Endothelial cell of umbilical vein (primary cell): ENCODE data around the gene ACTL7A. TPM values are rescaled to one million over a fixed set of nuclear protein-coding genes. Genes with fewer than 3 reads are reported as not detected.

ENCODE experiments used
- Bru-seq: library from RNA; stranded (reverse); fragments of 400-500 nt; gene quantifications from one replicate; lab custom pipeline; 2021; lab: Mats Ljungman, UMichigan
- BruChase-seq, 2 experiments: library from RNA; stranded (reverse); fragments of 400-500 nt; gene quantifications; one replicate each; lab custom pipeline; 2021; lab: Mats Ljungman, UMichigan
- BruUV-seq: library from RNA; stranded (reverse); fragments of 400-500 nt; replicated peaks from 2 replicates; lab custom pipeline; 2021; lab: Mats Ljungman, UMichigan
- CTCF ChIA-PET: fragments of 300-600, 350-600 bp; sonication (Branson Sonifier 250); formaldehyde crosslinking; loops from one replicate; lab custom pipeline; 2021; ENCODE audit warnings: antibody characterized with exemption, inconsistent platforms; lab: Charles Lee
- POLR2A ChIA-PET: fragments of 300-600, 350-600 bp; sonication (Branson Sonifier 250); formaldehyde crosslinking; loops from one replicate; lab custom pipeline; 2021; ENCODE audit warnings: antibody characterized with exemption, inconsistent platforms; lab: Charles Lee
- DNase-seq: peaks from one replicate; pipeline ENCODE4 v3.0.0-alpha.2; 2011; ENCODE audit warnings: low read depth, low spot score
- FAIRE-seq: peaks from 2 replicates; lab custom pipeline; 2011; peaks lifted over from hg19 to GRCh38; lab: Jason Lieb, UNC
- H2AFZ ChIP-seq: 2 replicates; pipeline ENCODE4 v1.6.0; 2012; ENCODE audit warnings: low read depth, low read length, control low read depth, inconsistent platforms
- H3K27ac ChIP-seq: 2 replicates; pipeline ENCODE4 v1.5.1; 2011; ENCODE audit warnings: low read depth, mild to moderate bottlenecking, control low read depth, low read length, moderate library complexity; ENCODE audit not compliant: insufficient read depth
- H3K27me3 ChIP-seq, 2 experiments: 2 replicates each; pipeline versions ENCODE4 v1.6.0 to v1.6.1; 2011; ENCODE audit warnings: low read length in 2 of 2, mixed read lengths in 1 of 2; ENCODE audit not compliant: control insufficient read depth in 2 of 2, insufficient read depth in 2 of 2
- H3K36me3 ChIP-seq, 2 experiments: 2 replicates in 1 of 2; 3 replicates in 1 of 2; pipeline ENCODE4 v1.5.1; 2011; ENCODE audit warnings: low read length in 2 of 2, mild to moderate bottlenecking in 1 of 2, moderate library complexity in 1 of 2; ENCODE audit not compliant: control insufficient read depth in 2 of 2, insufficient read depth in 2 of 2; ENCODE audit errors: extremely low read depth in 1 of 2
- H3K4me1 ChIP-seq: 3 replicates; pipeline ENCODE4 v1.5.1; 2011; ENCODE audit warnings: mild to moderate bottlenecking, low read length; ENCODE audit not compliant: control insufficient read depth, insufficient read depth; ENCODE audit errors: extremely low read depth
- H3K4me2 ChIP-seq: 2 replicates; pipeline ENCODE4 v1.6.1; 2011; ENCODE audit warnings: low read length, control low read depth, mixed read lengths; ENCODE audit not compliant: insufficient read depth
- H3K4me3 ChIP-seq, 3 experiments: fragments of 200-600 bp in 1 of 3; sonication (generic), shearing (Covaris generic) in 1 of 3; replicated peaks in 1 of 3; 2 replicates each; pipeline ENCODE4 v1.5.1; 2011 to 2016; ENCODE audit warnings: control low read depth in 3 of 3, low read length in 3 of 3, mild to moderate bottlenecking in 2 of 3, inconsistent platforms in 1 of 3, low read depth in 1 of 3, moderate library complexity in 1 of 3; ENCODE audit not compliant: insufficient read depth in 1 of 3
- H3K79me2 ChIP-seq: 2 replicates; pipeline ENCODE4 v1.6.0; 2012; ENCODE audit warnings: low read length, inconsistent platforms; ENCODE audit not compliant: control insufficient read depth, insufficient read depth
- H3K9ac ChIP-seq: replicated peaks from 2 replicates; pipeline ENCODE3; 2011; ENCODE audit warnings: low read length, control low read depth; ENCODE audit not compliant: insufficient read depth; ENCODE audit errors: extremely low read depth
- H3K9me1 ChIP-seq: replicated peaks from 3 replicates; pipeline ENCODE4 v1.6.0; 2011; ENCODE audit warnings: mild to moderate bottlenecking, low read length; ENCODE audit not compliant: control insufficient read depth, insufficient read depth; ENCODE audit errors: extremely low read depth
- H3K9me3 ChIP-seq: replicated peaks from 2 replicates; pipeline ENCODE4 v1.5.1; 2012; ENCODE audit warnings: low read length, inconsistent platforms; ENCODE audit not compliant: control insufficient read depth, insufficient read depth
- H4K20me1 ChIP-seq: replicated peaks from 2 replicates; pipeline ENCODE3; 2011; ENCODE audit warnings: mild to moderate bottlenecking, low read length; ENCODE audit not compliant: control insufficient read depth, insufficient read depth; ENCODE audit errors: extremely low read depth
- CTCF ChIP-seq, 2 donors: IDR thresholded peaks; 1 replicate in 1 of 2; 2 replicates in 1 of 2; pipeline ENCODE4 v1.5.1; 2011; ENCODE audit warnings: low read length in 2 of 2, mild to moderate bottlenecking in 2 of 2, moderate library complexity in 2 of 2, control low read depth in 1 of 2, inconsistent platforms in 1 of 2, low read depth in 1 of 2; ENCODE audit not compliant: insufficient read depth in 1 of 2; ENCODE audit errors: extremely low read depth in 1 of 2
- EZH2 ChIP-seq: IDR thresholded peaks from 2 replicates; pipeline ENCODE4 v1.6.1; 2012; ENCODE audit warnings: borderline replicate concordance, low read depth, mild to moderate bottlenecking, moderate library complexity, low read length, inconsistent platforms; ENCODE audit not compliant: severe bottlenecking
- FOS ChIP-seq: IDR thresholded peaks from 2 replicates; pipeline ENCODE4 v1.6.1; 2011; ENCODE audit warnings: mild to moderate bottlenecking, low read length, moderate library complexity, borderline replicate concordance; ENCODE audit not compliant: insufficient read depth
- GATA2 ChIP-seq: IDR thresholded peaks from 2 replicates; pipeline ENCODE4 v1.7.0; 2011; ENCODE audit warnings: low read depth, mild to moderate bottlenecking, moderate library complexity, mixed read lengths, low read length; ENCODE audit not compliant: insufficient read length, insufficient read depth
- JUN ChIP-seq: IDR thresholded peaks from 2 replicates; pipeline ENCODE4 v1.6.1; 2011; ENCODE audit warnings: borderline replicate concordance, low read depth; ENCODE audit not compliant: insufficient read length, insufficient read depth
- MAX ChIP-seq: IDR thresholded peaks from 2 replicates; pipeline ENCODE4 v1.6.1; 2011; ENCODE audit not compliant: insufficient read depth, insufficient read length
- MYC ChIP-seq: IDR thresholded peaks from one replicate; pipeline ENCODE4 v1.6.1; 2011; ENCODE audit warnings: mild to moderate bottlenecking, low read depth, low read length
- POLR2A ChIP-seq: IDR thresholded peaks from 2 replicates; pipeline ENCODE4 v1.6.1; 2012; ENCODE audit warnings: low read depth, mild to moderate bottlenecking, control low read depth, low read length
- POLR2AphosphoS5 ChIP-seq: IDR thresholded peaks from 2 replicates; pipeline ENCODE4 v1.6.1; 2012; ENCODE audit warnings: low read depth, mild to moderate bottlenecking, control low read depth, low read length, moderate library complexity; ENCODE audit not compliant: insufficient read depth
- dilution Hi-C: fragments of 300-500 bp; cut with MboI; formaldehyde crosslinking; loops from one replicate; pipeline ENCODE4 v1.15.0; 2019; ENCODE audit warnings: low sequenced_read_pairs; ENCODE audit not compliant: extremely low pct_ligation_motif_present
- intact Hi-C: fragments of 100-400 bp; cut with micrococcal nuclease; formaldehyde crosslinking; loops from one replicate; pipeline ENCODE4 v1.10.0; 2022
- long read RNA-seq: library from polyadenylated mRNA; stranded (forward); transcript quantifications from one replicate; pipeline ENCODE4 v2.0.0, GENCODE V29; 2021
- polyA minus RNA-seq, 3 experiments: library from RNA; depleted of rRNA, polyadenylated mRNA; stranded (reverse); fragments of >200 nt; gene quantifications; 1 replicate in 1 of 3; 2 replicates in 2 of 3; pipeline ENCODE4 v1.2.3, GENCODE V29; 2011
- polyA plus RNA-seq, 4 experiments: library from polyadenylated mRNA; depleted of rRNA in 3 of 4; stranded (reverse) in 3 of 4; unstranded in 1 of 4; fragments of >200 nt; gene quantifications; 2 replicates each; pipeline versions ENCODE4 v1.2.1 to v1.2.3, GENCODE V29; 2011 to 2012; ENCODE audit warnings: missing spikeins in 1 of 4
- total RNA-seq: library from RNA; stranded (reverse); gene quantifications from 2 replicates; pipeline ENCODE4 v1.2.3, GENCODE V29; 2021

ACTL7A gene
- total RNA-seq (not detected in 2 replicates), polyA plus RNA-seq (not detected in 2 replicates), polyA minus RNA-seq (not detected in 2 replicates), Bru-seq, nascent RNA (not detected), BruChase-seq, experiment 1, labeled RNA remaining after a 6-hour chase (not detected), BruChase-seq, experiment 2, labeled RNA remaining after a 2-hour chase (not detected)
- not detected in 2 replicates for polyA plus RNA-seq (2011; cell fraction: cytosol; rRNA removed)
- polyA plus RNA-seq (2011; cell fraction: nucleus; rRNA removed), result not detected in 2 replicates
- not detected in 2 replicates for polyA plus RNA-seq (2012)
- not detected for polyA minus RNA-seq (2011; cell fraction: cytosol; rRNA and poly(A)+ RNA removed)
- polyA minus RNA-seq (2011; cell fraction: nucleus; rRNA and poly(A)+ RNA removed), result not detected in 2 replicates
- long read RNA-seq, result 0 reads

- Histone ChIP-seq H3K9me1 (no peaks in the 10 kb centered on the region), H3K4me1 (no peaks in the 10 kb centered on the region), H3K9me3 (no peaks in the 10 kb centered on the region), H2AFZ (no peak within 1 kb of the TSS), H3K36me3 (no peaks in the 10 kb centered on the region), H3K27me3 (no peaks in the 10 kb centered on the region), H4K20me1 (no peaks in the 10 kb centered on the region), H3K4me2 (no peak within 1 kb of the TSS), H3K27ac (no peak within 1 kb of the TSS), H3K4me3 (no peak within 1 kb of the TSS), H3K9ac (no peak within 1 kb of the TSS), H3K79me2 (no peaks in the 10 kb centered on the region)
- no TSS peak for BruUV-seq
- TF ChIP-seq GATA2 (no peak), MYC (no peak), MAX (no peak), EZH2 (no peak), POLR2A (no peak), POLR2AphosphoS5 (no peak), CTCF (IDR thresholded peaks at IDR 0.05; ENCODE audit: extremely low read depth in 1 of 2, insufficient read depth in 1 of 2, low read depth in 1 of 2, low read length in 2 of 2) (no peak), JUN (no peak), FOS (no peak)
- FAIRE-seq (no peak), DNase-seq (no peak)
- ChIA-PET CTCF (no interaction called here), POLR2A (no interaction called here)
- intact Hi-C loops, result no loop called here
- dilution Hi-C loops, result no loop called here
Measured at GRCh38 chr9:108861997-108862396, at the start of gene ACTL7A. Gene ACTL7A (plus strand): TSS chr9:108862266. CDS start chr9:108862323, 57 bp downstream.
